GM23338 (cell line): Measurements from ENCODE around the gene ZFY. TPM values are rescaled to one million over a fixed set of nuclear protein-coding genes. Genes with fewer than 3 reads are reported as not detected.

Experiments used
- ATAC-seq: fragments of 200-7000 bp; cut with Tn5 transposase; 3 replicates; pipeline ENCODE4 v1.9.1; 2020
- DNase-seq: peaks from one replicate; pipeline ENCODE4 v3.0.0-alpha.2; 2015; ENCODE audit warnings: low spot score
- H2AFZ ChIP-seq: fragments of 200-600 bp; sonication (generic); 2 replicates; pipeline ENCODE4 v1.8.0; 2016; ENCODE audit warnings: antibody characterized with exemption, mild to moderate bottlenecking, moderate library complexity
- H3F3A ChIP-seq: fragments of 200-600 bp; sonication (generic); replicated peaks from 2 replicates; pipeline ENCODE4 v1.8.0; 2017; ENCODE audit warnings: antibody characterized with exemption, mixed run types, low read depth
- H3K27ac ChIP-seq: fragments of 200-600 bp; sonication (generic); 2 replicates; pipeline ENCODE4 v1.6.1; 2016; ENCODE audit warnings: low read depth
- H3K27me3 ChIP-seq: fragments of 200-600 bp; sonication (generic); 2 replicates; pipeline ENCODE4 v1.8.0; 2016; ENCODE audit warnings: mild to moderate bottlenecking, mixed run types, moderate library complexity; ENCODE audit not compliant: insufficient read depth
- H3K36me3 ChIP-seq: fragments of 200-600 bp; sonication (generic); 2 replicates; pipeline ENCODE4 v1.8.0; 2016; ENCODE audit warnings: mild to moderate bottlenecking; ENCODE audit not compliant: insufficient read depth
- H3K4me1 ChIP-seq: fragments of 200-600 bp; sonication (generic); 2 replicates; pipeline ENCODE4 v1.8.0; 2016; ENCODE audit warnings: mild to moderate bottlenecking, moderate library complexity; ENCODE audit not compliant: insufficient read depth
- H3K4me2 ChIP-seq: fragments of 200-600 bp; sonication (generic); 2 replicates; pipeline ENCODE4 v1.7.1; 2017; ENCODE audit warnings: mixed run types
- H3K4me3 ChIP-seq: fragments of 200-600 bp; sonication (generic); 2 replicates; pipeline ENCODE4 v1.6.1; 2016; ENCODE audit warnings: mixed run types
- H3K79me2 ChIP-seq: fragments of 200-600 bp; sonication (generic); replicated peaks from 2 replicates; pipeline ENCODE4 v1.8.0; 2017; ENCODE audit warnings: mild to moderate bottlenecking; ENCODE audit not compliant: insufficient read depth
- H3K9me2 ChIP-seq: fragments of 200-600 bp; sonication (generic); 2 replicates; pipeline ENCODE4 v1.8.0; 2017; ENCODE audit not compliant: insufficient read depth
- H4K20me1 ChIP-seq: fragments of 200-600 bp; sonication (generic); replicated peaks from 2 replicates; pipeline ENCODE4 v1.8.0; 2017; ENCODE audit warnings: mild to moderate bottlenecking; ENCODE audit not compliant: insufficient read depth
- H3K27ac Mint-ChIP-seq: 2 replicates; pipeline ENCODE4 v1.8.0; 2020; ENCODE audit warnings: inconsistent platforms, mild to moderate bottlenecking, moderate library complexity, mixed read lengths
- H3K27me3 Mint-ChIP-seq: 3 replicates; pipeline ENCODE4 v1.8.0; 2022; ENCODE audit warnings: low read depth, mild to moderate bottlenecking, moderate library complexity, mixed read lengths, inconsistent platforms; ENCODE audit not compliant: insufficient read depth, poor library complexity
- H3K36me3 Mint-ChIP-seq: 3 replicates; pipeline ENCODE4 v1.8.0; 2021; ENCODE audit warnings: low read depth, mild to moderate bottlenecking, inconsistent platforms, moderate library complexity, mixed read lengths
- H3K4me1 Mint-ChIP-seq: 3 replicates; pipeline ENCODE4 v1.8.0; 2020; ENCODE audit warnings: mild to moderate bottlenecking, inconsistent platforms, mixed read lengths
- H3K4me3 Mint-ChIP-seq: 3 replicates; pipeline ENCODE4 v1.8.0; 2021; ENCODE audit warnings: moderate library complexity, mild to moderate bottlenecking, inconsistent platforms, mixed read lengths
- H3K9me3 Mint-ChIP-seq: 3 replicates; pipeline ENCODE4 v1.8.0; 2020; ENCODE audit warnings: moderate library complexity, mild to moderate bottlenecking, inconsistent platforms, mixed read lengths
- EZH2 ChIP-seq: fragments of 200-600 bp; sonication (generic); IDR thresholded peaks from one replicate; pipeline ENCODE4 v1.8.0; 2017; ENCODE audit warnings: antibody characterized with exemption, mild to moderate bottlenecking, low read depth; ENCODE audit not compliant: unreplicated experiment
- EZH2phosphoT487 ChIP-seq: fragments of 200-600 bp; sonication (generic); IDR thresholded peaks from one replicate; pipeline ENCODE4 v1.8.1; 2018; ENCODE audit warnings: antibody characterized with exemption; ENCODE audit not compliant: unreplicated experiment
- JUNB ChIP-seq: IDR thresholded peaks from one replicate; pipeline ENCODE4 v1.6.1; 2016; ENCODE audit warnings: antibody characterized with exemption; ENCODE audit not compliant: unreplicated experiment
- NANOG ChIP-seq: IDR thresholded peaks from 2 replicates; pipeline ENCODE4 v1.6.1; 2016; ENCODE audit warnings: antibody characterized with exemption, borderline replicate concordance
- POLR2AphosphoS5 ChIP-seq: IDR thresholded peaks from 2 replicates; pipeline ENCODE4 v1.6.1; 2016; ENCODE audit warnings: antibody characterized with exemption, low read depth
- STAT1 ChIP-seq: IDR thresholded peaks from one replicate; pipeline ENCODE4 v1.6.1; 2016; ENCODE audit warnings: antibody characterized with exemption; ENCODE audit not compliant: unreplicated experiment
- ZNF331 ChIP-seq: fragments of 250-450 bp; sonication (Bioruptor Pico); IDR thresholded peaks from 2 replicates; pipeline ENCODE4 v1.5.0; 2020; ENCODE audit warnings: low read depth, mild to moderate bottlenecking, moderate library complexity
- polyA plus RNA-seq: library from polyadenylated mRNA; unstranded; fragments of >200 nt; fragmentation: Nextera tagmentation; extraction: Ambion mirVana; gene quantifications from 2 replicates; pipeline ENCODE4 v1.2.1, GENCODE V29; 2016
- total RNA-seq: library from RNA; depleted of rRNA; stranded (reverse); fragments of >200 nt; shearing (Covaris generic); gene quantifications from 2 replicates; pipeline ENCODE4 v1.2.3, GENCODE V29; 2014
- TF ChIP-seq, protein P1 (sequence below): IDR thresholded peaks from one replicate; pipeline ENCODE4 v1.6.1; 2018; ENCODE audit warnings: antibody characterized with exemption; ENCODE audit not compliant: unreplicated experiment
- TF ChIP-seq, protein P2 (sequence below), 2 experiments: fragments of 200-600 bp in 1 of 2; sonication (generic) in 1 of 2; conservative IDR thresholded peaks; 2 replicates each; pipeline versions ENCODE4 v1.5.1 to v1.6.1; 2016 to 2017; ENCODE audit warnings: antibody characterized with exemption in 2 of 2, low read depth in 2 of 2, mild to moderate bottlenecking in 2 of 2, moderate library complexity in 1 of 2

The ZFY gene
- total and polyA plus RNA-seq, 2 experiments from 2014 or later: 4.5 to 9.4 TPM

DNA sequence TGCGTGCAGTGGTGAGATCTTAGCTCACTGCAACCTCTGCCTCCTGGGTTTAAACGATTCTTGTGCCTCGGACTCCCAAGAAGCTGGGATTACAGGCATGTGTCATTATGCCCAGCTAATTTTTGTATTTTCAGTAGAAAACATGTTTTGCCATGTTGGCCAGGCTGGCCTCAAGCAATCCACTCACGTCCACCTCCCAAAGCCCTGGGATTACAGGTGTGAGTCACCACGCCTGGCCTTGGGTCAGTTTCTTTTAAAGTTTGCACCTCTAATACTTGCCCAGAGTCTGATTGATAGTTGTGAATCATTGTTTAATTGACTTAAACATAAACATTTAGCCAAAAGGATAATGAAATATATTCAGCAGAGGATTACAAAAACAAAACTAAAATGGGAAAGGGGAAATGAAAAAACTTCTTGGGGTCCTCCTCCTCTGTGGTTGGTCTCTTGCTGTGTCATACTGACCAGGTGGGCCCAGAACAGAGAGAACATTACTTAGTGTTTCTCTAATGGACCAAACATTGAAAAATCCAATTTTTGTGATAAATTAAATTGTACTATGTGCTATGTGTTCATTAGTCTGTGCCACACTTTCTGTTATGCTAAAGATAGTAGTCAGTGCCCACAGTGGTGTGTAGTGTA, 38.0 kb downstream of the ZFY start:
- no peaks in the 10 kb centered on the region; the same call in 2 of the 3 replicates for H3K4me1 Mint-ChIP-seq
- no peaks in the 10 kb centered on the region for H3K27me3 Mint-ChIP-seq
- no peak overlapping the region for H3K4me3 ChIP-seq
- ATAC-seq: no peak
- no peak overlapping the region; the same call in 1 of the 2 replicates for H3K27ac Mint-ChIP-seq
- H3F3A ChIP-seq: no peaks in the 10 kb centered on the region
- H3K9me2 ChIP-seq: no peaks in the 10 kb centered on the region
- H3K9me3 Mint-ChIP-seq: no peaks in the 10 kb centered on the region
- peaks cover 24% of the 10 kb centered on the region for H3K36me3 Mint-ChIP-seq
- peaks cover 10% of the 10 kb centered on the region; the same call in 1 of the 2 replicates for H3K36me3 ChIP-seq
- H3K79me2 ChIP-seq: peaks cover 10% of the 10 kb centered on the region; the same call in 1 of the 2 replicates
- no peaks in the 10 kb centered on the region for H3K4me1 ChIP-seq
- TF ChIP-seq, protein P1, sequence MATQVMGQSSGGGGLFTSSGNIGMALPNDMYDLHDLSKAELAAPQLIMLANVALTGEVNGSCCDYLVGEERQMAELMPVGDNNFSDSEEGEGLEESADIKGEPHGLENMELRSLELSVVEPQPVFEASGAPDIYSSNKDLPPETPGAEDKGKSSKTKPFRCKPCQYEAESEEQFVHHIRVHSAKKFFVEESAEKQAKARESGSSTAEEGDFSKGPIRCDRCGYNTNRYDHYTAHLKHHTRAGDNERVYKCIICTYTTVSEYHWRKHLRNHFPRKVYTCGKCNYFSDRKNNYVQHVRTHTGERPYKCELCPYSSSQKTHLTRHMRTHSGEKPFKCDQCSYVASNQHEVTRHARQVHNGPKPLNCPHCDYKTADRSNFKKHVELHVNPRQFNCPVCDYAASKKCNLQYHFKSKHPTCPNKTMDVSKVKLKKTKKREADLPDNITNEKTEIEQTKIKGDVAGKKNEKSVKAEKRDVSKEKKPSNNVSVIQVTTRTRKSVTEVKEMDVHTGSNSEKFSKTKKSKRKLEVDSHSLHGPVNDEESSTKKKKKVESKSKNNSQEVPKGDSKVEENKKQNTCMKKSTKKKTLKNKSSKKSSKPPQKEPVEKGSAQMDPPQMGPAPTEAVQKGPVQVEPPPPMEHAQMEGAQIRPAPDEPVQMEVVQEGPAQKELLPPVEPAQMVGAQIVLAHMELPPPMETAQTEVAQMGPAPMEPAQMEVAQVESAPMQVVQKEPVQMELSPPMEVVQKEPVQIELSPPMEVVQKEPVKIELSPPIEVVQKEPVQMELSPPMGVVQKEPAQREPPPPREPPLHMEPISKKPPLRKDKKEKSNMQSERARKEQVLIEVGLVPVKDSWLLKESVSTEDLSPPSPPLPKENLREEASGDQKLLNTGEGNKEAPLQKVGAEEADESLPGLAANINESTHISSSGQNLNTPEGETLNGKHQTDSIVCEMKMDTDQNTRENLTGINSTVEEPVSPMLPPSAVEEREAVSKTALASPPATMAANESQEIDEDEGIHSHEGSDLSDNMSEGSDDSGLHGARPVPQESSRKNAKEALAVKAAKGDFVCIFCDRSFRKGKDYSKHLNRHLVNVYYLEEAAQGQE: no peak
- TF ChIP-seq, protein P2, sequence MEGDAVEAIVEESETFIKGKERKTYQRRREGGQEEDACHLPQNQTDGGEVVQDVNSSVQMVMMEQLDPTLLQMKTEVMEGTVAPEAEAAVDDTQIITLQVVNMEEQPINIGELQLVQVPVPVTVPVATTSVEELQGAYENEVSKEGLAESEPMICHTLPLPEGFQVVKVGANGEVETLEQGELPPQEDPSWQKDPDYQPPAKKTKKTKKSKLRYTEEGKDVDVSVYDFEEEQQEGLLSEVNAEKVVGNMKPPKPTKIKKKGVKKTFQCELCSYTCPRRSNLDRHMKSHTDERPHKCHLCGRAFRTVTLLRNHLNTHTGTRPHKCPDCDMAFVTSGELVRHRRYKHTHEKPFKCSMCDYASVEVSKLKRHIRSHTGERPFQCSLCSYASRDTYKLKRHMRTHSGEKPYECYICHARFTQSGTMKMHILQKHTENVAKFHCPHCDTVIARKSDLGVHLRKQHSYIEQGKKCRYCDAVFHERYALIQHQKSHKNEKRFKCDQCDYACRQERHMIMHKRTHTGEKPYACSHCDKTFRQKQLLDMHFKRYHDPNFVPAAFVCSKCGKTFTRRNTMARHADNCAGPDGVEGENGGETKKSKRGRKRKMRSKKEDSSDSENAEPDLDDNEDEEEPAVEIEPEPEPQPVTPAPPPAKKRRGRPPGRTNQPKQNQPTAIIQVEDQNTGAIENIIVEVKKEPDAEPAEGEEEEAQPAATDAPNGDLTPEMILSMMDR (conservative IDR thresholded peaks at IDR 0.05; ENCODE audit: low read depth in 2 of 2): no peak
- no peak for TF ChIP-seq POLR2AphosphoS5
- H3K4me3 Mint-ChIP-seq: no peak overlapping the region
- no peaks in the 10 kb centered on the region for H3K27me3 ChIP-seq
- no peaks in the 10 kb centered on the region for H4K20me1 ChIP-seq
- no peak for DNase-seq
- H3K27ac ChIP-seq: no peak overlapping the region
- no peak overlapping the region for H2AFZ ChIP-seq
- no peak overlapping the region for H3K4me2 ChIP-seq

DNA sequence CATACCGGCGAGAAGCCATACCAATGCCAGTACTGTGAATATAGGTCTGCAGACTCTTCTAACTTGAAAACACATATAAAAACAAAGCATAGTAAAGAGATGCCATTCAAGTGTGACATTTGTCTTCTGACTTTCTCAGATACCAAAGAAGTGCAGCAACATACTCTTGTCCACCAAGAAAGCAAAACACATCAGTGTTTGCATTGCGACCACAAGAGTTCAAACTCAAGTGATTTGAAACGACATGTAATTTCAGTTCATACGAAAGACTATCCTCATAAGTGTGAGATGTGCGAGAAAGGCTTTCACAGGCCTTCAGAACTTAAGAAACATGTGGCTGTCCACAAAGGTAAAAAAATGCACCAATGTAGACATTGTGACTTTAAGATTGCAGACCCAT, 44.1 kb downstream of the ZFY start:
- H3K9me2 ChIP-seq: no peaks in the 10 kb centered on the region
- H3K4me2 ChIP-seq: no peak overlapping the region
- H4K20me1 ChIP-seq: no peaks in the 10 kb centered on the region
- Mint-ChIP-seq H3K4me3 (no peak overlapping the region), H3K9me3 (no peaks in the 10 kb centered on the region), H3K4me1 (no peaks in the 10 kb centered on the region), H3K27ac (no peak overlapping the region), H3K27me3 (no peaks in the 10 kb centered on the region), H3K36me3 (peaks cover 37% of the 10 kb centered on the region)
- no peak overlapping the region for H3K4me3 ChIP-seq
- no peak overlapping the region for H2AFZ ChIP-seq
- DNase-seq (no peak), ATAC-seq (no peak)
- H3K4me1 ChIP-seq: no peaks in the 10 kb centered on the region
- no peak overlapping the region for H3K27ac ChIP-seq
- no peaks in the 10 kb centered on the region for H3K27me3 ChIP-seq
- no peaks in the 10 kb centered on the region for H3K79me2 ChIP-seq
- no peaks in the 10 kb centered on the region for H3F3A ChIP-seq
- TF ChIP-seq EZH2phosphoT487: no peak
- TF ChIP-seq NANOG: no peak
- TF ChIP-seq, protein P2 (conservative IDR thresholded peaks at IDR 0.05; ENCODE audit: low read depth in 2 of 2): no peak
- TF ChIP-seq STAT1: no peak
- no peak for TF ChIP-seq POLR2AphosphoS5
- TF ChIP-seq EZH2: no peak
- no peak for TF ChIP-seq JUNB
- no peak for TF ChIP-seq ZNF331 (CRISPR knock-in tag)
- H3K36me3 ChIP-seq: peaks cover 15% of the 10 kb centered on the region; the same call in 1 of the 2 replicates
